SK-N-MC (cell line): ENCODE data around the gene HDAC6.
"Not testable (repeated sequence)": the region's sequence is repeated elsewhere in the genome, so short reads cannot be mapped to it uniquely, and the experiment has no call there.

Experiments used
- DNase-seq: peaks from one replicate; pipeline ENCODE4 v3.0.0-alpha.2; 2011; ENCODE audit warnings: low read depth, low spot score
- H3K27ac ChIP-seq: fragments of 200-600 bp; sonication (generic); 2 replicates; pipeline ENCODE4 v1.5.1; 2016; ENCODE audit warnings: mixed run types
- H3K36me3 ChIP-seq: fragments of 200-600 bp; sonication (generic); 2 replicates; pipeline ENCODE4 v1.6.1; 2017; ENCODE audit warnings: antibody characterized with exemption, low read length, mixed read lengths; ENCODE audit not compliant: insufficient read depth
- H3K4me3 ChIP-seq: fragments of 200-600 bp; sonication (generic); 2 replicates; pipeline ENCODE4 v1.5.1; 2016
- H3K9ac ChIP-seq: fragments of 200-600 bp; sonication (generic); 2 replicates; pipeline ENCODE4 v1.8.0; 2017; ENCODE audit warnings: mixed run types, mixed read lengths; ENCODE audit not compliant: insufficient read length
- H3K9me3 ChIP-seq: fragments of 200-600 bp; sonication (generic); 2 replicates; pipeline ENCODE4 v1.6.1; 2017; ENCODE audit warnings: low read depth, mild to moderate bottlenecking, antibody characterized with exemption, low read length, moderate library complexity, mixed read lengths
- EZH2 ChIP-seq: fragments of 200-600 bp; sonication (generic); IDR thresholded peaks from one replicate; pipeline ENCODE4 v1.6.1; 2017; ENCODE audit warnings: antibody characterized with exemption
- FOXP2 ChIP-seq: optimal IDR thresholded peaks from 2 replicates; pipeline ENCODE3; 2011; ENCODE audit warnings: mild to moderate bottlenecking, moderate library complexity; ENCODE audit not compliant: insufficient read depth; ENCODE audit errors: extremely low read length, control extremely low read depth
- POLR2AphosphoS5 ChIP-seq: IDR thresholded peaks from 2 replicates; pipeline ENCODE4 v1.6.1; 2012; ENCODE audit warnings: mild to moderate bottlenecking, low read depth, low read length, borderline replicate concordance

HDAC6 gene

DNA sequence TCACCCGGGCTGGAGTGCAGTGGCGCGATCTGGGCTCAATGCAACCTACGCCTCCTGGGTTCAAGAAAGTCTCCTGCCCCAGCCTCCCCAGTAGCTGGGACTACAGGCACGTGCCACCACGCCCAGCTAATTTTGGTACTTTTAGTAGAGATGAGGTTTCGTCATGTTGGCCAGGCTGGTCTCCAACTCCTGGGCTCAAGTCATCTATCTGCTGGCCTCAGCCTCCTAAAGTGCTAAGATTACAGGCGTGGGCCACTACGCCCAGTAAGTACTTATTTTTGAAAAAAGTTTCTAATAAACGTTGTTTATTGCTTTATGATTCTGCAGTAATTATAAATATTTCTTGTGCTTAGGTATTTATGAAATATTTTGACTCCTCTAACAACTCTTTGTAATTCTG is 37.8 kb downstream of the HDAC6 start:
- DNase-seq: no peak
- H3K27ac ChIP-seq: no peak overlapping the region
- TF ChIP-seq FOXP2: no peak
- TF ChIP-seq POLR2AphosphoS5: no peak
- TF ChIP-seq EZH2: no peak
- H3K4me3 ChIP-seq: no peak overlapping the region
- H3K36me3 ChIP-seq: no peaks in the 10 kb centered on the region
- no peak overlapping the region for H3K9ac ChIP-seq
- H3K9me3 ChIP-seq: no peaks in the 10 kb centered on the region

- DNase-seq: no peak
- TF ChIP-seq POLR2AphosphoS5: no peak
- TF ChIP-seq EZH2: no peak
- no peak for TF ChIP-seq FOXP2
Observed at GRCh38 chrX:48848847-48849246, 47.0 kb downstream of the HDAC6 start.

GRCh38 chrX:48852857-48853256 is 51.0 kb downstream of the HDAC6 start:
- Histone ChIP-seq H3K27ac (no peak overlapping the region), H3K4me3 (no peak overlapping the region), H3K9ac (no peak overlapping the region), H3K9me3 (no peaks in the 10 kb centered on the region), H3K36me3 (no peaks in the 10 kb centered on the region)
- no peak for TF ChIP-seq POLR2AphosphoS5
- TF ChIP-seq FOXP2: no peak
- TF ChIP-seq EZH2: no peak
- no peak for DNase-seq

More at GRCh38 chrX:48848847-48849246, 47.0 kb downstream of the HDAC6 start:
- Histone ChIP-seq H3K4me3 (no peak overlapping the region), H3K27ac (no peak overlapping the region), H3K9me3 (no peaks in the 10 kb centered on the region), H3K9ac (no peak overlapping the region), H3K36me3 (no peaks in the 10 kb centered on the region)

- H3K9me3 ChIP-seq, H3K9ac ChIP-seq, H3K4me3 ChIP-seq, H3K27ac ChIP-seq, DNase-seq, H3K36me3 ChIP-seq: not testable (repeated sequence)
Observed at GRCh38 chrX:48853494-48853893, 51.6 kb downstream of the HDAC6 start.

DNA sequence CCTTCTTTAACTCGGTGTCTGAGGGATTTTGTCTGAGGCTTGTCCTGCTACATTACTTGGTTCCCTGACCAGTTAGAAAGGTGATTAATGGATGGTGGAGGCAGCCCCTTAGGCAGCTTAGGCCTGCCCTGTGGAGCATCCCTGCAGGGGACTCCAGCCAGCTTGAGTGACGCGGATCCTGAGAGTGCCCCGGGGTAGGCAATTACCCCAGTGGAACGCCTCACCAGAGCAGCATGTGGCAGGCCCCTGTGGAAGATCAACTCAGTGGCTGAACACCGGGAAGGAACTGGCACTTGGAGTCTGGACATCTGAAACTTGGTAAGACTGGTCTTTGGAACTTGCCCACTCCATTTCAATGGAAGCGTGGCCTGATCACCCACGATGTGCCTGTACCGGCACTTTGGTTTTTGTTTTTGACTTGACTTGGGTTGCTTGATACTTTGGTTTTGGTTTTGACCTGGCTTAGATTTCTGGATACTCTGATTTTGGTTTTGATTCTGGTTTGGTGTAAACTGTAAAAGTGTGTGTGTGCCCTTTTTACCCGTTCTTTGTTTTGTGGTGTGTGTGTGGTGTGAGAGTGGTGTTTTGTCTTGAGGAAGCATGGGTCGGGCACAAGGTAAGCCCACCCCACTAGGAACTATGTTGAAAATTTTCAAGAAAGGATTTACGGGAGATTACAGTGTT is 52.4 kb downstream of the HDAC6 start:
- DNase-seq, H3K9ac ChIP-seq, H3K36me3 ChIP-seq, H3K9me3 ChIP-seq, H3K4me3 ChIP-seq, H3K27ac ChIP-seq: not testable (repeated sequence)

- no peaks in the 10 kb centered on the region for H3K36me3 ChIP-seq
- TF ChIP-seq POLR2AphosphoS5 (no peak), FOXP2 (no peak), EZH2 (no peak)
- no peak for DNase-seq
- H3K9ac ChIP-seq: no peak overlapping the region
- H3K27ac ChIP-seq: no peak overlapping the region
- H3K9me3 ChIP-seq: no peaks in the 10 kb centered on the region
- no peak overlapping the region for H3K4me3 ChIP-seq
Observed at GRCh38 chrX:48854898-48855297, 53.0 kb downstream of the HDAC6 start.

DNA sequence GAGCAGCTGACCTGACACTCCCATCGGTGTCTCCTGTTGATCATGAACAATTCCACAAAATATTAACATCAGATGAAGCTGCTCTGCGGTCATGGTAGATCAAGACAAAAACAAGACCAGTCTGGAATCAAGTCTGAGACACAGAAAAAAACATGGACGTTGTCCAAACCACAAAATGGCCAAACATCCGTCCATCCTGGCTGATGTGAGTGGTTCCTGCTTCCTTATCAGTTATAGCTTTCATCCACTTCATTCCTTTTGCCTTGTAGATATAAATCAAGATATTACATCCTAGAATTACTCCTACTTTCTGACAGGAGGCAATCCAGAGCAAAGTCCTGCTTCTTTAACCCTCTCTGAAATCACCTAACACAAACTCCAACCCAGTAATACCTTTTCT is 62.3 kb downstream of the HDAC6 start:
- Histone ChIP-seq H3K36me3 (no peaks in the 10 kb centered on the region), H3K4me3 (no peak overlapping the region), H3K9me3 (no peaks in the 10 kb centered on the region), H3K9ac (no peak overlapping the region), H3K27ac (no peak overlapping the region)
- TF ChIP-seq EZH2: no peak
- TF ChIP-seq POLR2AphosphoS5: no peak
- no peak for TF ChIP-seq FOXP2
- DNase-seq: no peak

GRCh38 chrX:48872017-48872416 is 70.2 kb downstream of the HDAC6 start:
- not testable (repeated sequence) for H3K36me3 ChIP-seq, H3K9ac ChIP-seq, H3K27ac ChIP-seq, H3K4me3 ChIP-seq, H3K9me3 ChIP-seq, DNase-seq
